HG03108 (cell line): ENCODE measurements around the gene SELENON.

Experiments used
- ATAC-seq: cut with Tn5 transposase; IDR thresholded peaks from one replicate; pipeline ENCODE4 v1.9.1; 2021; ENCODE audit warnings: moderate library complexity; ENCODE audit not compliant: unreplicated experiment

Gene SELENON

GRCh38 chr1:25770541-25771220 lies 29.3 kb upstream of the SELENON start:
- no peak for ATAC-seq

DNA sequence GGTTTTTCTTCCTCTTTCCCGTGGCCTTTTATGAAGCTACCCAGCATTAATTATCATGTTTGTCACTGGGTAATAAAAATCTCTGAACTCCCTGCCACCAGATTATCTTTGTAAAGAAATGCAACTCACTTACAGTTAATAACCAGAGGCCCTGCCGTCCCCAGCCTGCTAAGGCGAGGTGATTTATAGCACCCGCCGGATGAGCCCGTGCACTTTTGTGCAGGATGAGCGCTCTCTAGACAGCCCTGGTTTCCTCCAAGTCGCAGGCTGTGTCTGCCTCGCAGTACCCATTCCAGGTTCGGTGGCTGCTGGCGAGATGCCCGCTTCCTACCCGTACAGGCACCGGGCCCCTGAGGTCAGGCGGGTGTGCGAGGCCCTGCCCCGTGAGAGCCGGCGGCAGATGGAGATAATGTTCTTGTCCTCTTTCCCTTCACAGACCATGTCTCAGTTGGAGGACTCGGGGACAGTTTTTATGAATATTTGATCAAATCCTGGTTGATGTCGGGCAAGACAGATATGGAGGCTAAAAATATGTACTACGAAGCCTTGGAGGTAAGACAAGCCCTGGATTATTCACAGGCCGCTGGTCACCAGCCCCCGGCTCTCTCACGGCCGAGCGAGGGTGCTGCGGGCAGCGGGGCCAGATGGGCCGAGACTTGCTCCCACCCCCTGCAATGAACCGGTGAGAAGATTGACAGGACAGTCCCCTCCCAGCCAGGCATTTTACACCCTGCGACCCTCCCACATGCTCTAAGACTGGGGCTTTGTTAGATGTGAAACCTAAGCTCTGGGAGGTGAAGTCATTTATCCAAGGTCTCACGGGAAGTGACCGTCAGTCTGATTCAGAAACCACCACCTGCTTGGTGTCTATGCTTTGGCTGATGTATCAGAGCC lies 28.5 kb upstream of the SELENON start:
- ATAC-seq, result no peak

DNA sequence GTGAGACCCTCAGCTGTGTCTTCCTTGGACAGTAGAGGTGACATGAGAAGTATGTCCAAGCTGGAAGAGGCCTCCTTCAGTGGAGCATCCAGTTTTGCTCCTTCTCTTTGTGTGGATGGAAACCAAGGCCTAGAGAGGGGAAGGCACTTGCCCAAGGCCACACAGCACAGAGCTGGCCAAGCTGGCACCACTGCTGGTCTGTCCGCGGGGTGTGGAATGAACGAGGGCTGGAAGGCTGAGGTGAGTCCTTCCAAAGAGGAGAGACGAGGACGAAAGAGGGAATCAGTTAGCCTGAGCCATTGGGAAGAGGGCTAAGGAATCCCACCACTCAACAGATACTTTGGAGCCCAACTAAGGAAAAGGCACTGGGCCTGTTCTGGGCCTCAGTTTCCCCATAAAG lies 27.8 kb upstream of the SELENON start:
- no peak for ATAC-seq

DNA sequence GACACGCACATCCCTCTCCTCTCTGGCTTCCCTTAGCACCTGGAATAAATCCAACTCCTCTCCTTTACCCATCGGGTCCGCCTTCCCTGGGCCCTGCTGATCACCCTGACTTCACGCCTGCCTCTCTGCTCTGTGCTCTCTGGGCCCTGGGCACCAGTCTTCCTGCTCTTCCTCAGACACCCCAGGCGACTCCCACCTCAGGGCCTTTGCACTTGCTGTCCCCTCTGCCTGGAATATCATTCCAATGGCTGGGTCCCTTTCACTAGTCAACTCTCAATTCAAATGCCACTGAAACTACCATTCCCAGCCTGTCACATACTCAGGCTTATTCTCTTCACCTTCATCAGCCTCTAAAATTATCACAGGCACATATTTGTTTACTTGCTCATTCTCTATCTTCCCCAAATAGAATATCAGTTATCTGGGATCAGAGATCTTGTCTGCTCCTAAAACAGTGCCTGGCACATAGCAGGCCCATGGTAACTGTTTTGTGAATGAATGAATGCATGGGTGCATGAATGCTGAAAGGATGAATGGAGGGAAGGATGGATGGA lies 27.2 kb upstream of the SELENON start:
- no peak for ATAC-seq

DNA sequence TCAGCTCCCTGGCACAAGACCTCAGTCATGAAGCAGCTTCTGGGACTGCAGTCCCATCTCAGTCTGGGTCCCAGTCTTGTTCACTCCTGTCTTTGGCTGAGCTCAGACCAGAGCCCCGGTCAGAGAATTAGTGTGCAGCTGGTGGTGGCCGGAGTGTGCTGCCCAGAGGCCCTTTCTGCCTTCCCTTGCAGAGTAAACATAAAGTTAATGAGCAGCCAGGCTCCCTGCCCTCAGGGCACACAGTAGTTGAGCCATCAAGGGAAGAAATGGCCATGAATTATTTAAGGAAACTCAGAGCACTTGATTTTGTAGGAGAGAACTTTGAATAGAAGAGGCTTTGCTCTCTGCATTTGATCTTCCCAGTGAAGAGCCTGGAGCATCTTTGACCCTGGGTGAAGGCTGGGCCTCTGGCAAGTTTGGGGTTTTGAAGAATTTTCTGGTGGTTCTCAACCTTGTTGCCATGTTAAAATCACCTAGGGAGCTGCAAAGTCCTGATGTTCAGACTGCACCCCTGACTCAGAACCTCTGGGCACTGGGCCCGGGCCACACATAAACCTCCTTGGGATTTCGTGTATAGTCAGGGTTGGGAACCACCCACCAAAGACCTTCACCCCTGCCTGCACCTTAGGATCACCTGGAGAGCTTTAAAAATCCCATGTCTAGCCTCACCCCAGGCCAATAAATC lies 26.4 kb upstream of the SELENON start:
- ATAC-seq, result no peak

DNA sequence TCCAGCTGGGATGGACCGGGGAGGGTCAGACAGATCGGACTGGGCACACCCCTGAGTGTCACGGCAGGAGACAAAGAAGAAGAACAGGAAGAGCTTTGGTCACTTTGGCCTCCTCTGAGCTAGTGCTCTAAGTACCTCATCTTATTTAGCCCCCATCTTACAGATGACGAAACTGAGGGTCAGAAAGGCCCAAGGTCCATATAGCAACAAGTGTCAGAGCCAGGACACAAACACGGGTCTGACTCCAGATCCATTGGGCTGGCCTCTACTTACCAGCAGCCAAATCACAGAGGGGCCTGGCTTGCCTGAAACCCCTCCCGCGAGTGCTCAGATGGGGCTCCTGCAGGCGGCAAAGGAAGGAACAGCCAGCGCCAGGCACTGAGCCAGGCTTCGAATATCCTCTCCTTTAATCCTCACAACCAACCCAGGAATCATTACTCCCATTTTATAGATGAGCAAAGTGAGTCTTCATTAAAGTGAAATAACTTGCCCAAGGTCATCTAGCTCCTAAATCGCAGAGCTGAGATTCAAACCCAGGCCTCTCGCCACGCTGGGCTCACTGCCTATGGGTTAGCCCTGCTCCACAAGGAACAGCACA lies 25.7 kb upstream of the SELENON start:
- ATAC-seq, result no peak

DNA sequence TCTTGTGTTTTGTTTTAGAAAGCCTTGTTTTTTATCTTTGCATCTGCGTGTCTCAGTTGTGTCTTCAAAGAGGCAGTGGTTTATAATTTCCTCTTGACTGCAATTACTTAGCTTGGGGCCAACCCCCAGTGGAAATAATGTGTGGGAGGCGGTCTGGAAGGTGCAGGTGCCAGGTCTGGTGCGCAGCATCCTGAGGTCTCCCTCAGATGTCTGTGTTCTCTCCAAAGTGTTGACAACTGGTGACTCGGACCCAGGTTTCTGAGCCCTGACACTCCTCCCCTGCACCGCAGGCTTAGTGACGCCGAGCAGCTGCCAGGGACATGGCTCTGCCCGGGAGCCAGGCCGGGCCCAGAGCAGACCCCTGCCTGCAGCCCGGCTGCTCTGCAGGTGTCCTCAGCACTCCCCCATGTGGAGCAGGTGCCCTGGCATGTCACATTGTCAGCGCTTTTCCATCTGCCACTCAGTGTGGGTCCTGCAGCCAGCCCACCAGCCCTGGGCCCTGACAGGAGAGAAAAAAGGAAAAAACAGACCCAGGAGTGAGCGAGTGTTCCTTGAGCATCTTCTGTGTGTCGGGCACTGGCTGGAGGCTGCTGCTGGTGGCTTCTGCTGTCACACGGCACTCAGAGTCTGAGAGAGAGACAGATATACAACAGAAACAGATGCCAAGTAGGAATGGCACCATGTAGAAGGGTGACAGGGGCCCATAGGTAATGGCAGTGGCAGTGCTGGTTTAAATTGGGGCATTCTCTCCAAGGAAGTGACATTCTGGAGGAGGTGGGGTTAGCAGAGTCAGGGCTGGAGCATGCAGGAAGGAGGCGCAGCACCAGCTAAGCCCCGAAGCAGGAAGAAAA lies 24.8 kb upstream of the SELENON start:
- ATAC-seq, result peak; percentile 44

- no peak for ATAC-seq
These were observed 20.6 kb upstream of the SELENON start for GRCh38 chr1:25779388-25779787.

- no peak for ATAC-seq
These were observed 20.1 kb upstream of the SELENON start for GRCh38 chr1:25779894-25780293.

DNA sequence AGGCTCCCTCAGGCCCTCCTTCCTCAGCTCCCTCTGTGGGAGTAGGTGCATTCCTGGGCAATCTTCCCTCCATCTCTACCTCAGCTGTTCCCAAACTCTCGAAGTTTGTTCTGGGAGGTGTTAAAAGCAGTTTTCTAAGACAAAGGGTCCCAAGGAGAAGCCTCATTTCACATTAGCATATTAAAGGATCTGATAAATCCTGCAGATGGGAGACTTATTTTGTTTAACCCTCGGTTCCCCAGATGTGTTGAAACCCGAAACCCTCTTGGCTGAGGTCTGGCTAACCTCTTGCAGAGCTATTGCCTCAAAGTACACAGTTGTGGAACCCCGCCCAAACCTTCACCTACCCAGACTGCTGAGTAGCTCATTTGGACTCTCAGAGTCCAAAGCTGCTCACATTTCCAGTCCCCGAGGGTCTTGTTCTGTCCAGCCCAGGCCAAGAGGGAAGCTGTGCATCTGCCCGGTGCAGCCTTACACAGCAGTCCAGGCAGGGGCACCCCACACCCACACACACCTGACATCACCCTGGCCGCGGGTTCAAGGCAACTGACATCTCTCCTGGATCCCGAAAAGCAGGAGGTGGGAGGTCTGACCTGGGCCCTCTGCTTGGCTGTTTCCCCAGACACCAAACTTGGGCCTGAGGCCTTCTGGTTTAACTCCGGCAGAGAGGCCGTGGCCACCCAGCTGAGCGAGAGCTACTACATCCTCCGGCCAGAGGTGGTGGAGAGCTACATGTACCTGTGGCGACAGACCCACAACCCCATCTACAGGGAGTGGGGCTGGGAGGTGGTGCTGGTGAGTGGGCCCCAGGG lies 19.5 kb upstream of the SELENON start:
- no peak for ATAC-seq

- no peak for ATAC-seq
These were observed 18.9 kb upstream of the SELENON start for GRCh38 chr1:25781130-25781433.

- no peak for ATAC-seq
These were observed 17.3 kb upstream of the SELENON start for GRCh38 chr1:25782608-25783201.

DNA sequence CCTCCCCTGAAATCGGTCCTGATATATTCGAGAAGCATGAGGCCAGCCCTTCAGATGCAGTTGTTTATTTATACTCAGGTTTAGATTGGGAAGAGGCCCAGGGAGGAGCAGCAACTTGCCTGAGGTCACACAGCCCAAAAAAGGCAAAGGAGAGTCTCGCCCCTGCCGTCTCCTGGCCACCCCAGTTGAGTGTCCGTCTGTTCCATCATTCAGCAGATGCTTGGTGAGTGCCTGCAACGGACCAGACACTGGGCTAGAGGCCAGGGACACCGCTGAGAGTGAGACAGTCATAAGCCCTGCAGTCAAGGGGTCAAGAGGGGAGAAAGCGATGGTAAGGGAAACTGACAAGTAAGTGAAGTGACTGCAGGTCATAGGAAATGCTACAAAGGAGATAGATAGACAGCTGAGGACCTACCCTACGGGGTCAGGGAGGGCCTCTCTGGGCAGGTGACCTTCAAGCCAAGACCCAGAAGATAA lies 15.4 kb upstream of the SELENON start:
- no peak for ATAC-seq

DNA sequence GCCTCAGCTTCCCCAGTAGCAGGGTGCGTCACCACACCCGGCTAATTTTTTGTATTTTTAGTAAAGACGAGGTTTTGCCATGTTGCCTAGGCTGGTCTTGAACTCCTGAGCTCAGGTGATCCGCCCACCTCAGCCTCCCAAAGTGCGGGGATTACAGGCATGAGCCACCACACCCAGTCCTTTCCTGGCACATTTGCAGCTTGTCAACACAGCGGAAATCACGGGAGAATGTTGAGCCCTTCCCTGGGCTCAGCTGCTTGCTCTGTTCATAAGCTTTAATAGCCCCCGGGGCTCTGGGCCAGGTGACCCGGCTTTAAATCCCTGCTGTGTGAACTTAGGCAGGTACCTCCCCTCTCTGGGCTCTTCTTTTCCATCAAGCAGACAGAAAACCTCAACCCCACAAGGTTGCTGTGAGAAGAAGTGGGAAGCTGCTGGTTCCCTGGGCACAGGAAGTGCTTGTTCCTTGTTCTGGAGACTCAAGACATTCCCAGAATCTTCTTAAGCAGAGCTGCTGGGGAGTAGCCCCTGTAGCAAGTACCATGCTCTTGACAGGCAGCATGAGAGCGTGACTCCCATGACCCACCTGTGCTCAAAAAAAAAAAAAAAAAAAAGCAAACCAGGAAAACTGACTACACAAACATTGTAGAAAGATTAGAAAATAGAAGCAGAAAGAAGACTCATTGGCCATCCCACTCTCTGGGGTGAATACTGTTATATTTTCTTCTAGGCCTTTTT lies 14.5 kb upstream of the SELENON start:
- no peak for ATAC-seq

GRCh38 chr1:25786887-25787759 lies 12.9 kb upstream of the SELENON start:
- no peak for ATAC-seq

DNA sequence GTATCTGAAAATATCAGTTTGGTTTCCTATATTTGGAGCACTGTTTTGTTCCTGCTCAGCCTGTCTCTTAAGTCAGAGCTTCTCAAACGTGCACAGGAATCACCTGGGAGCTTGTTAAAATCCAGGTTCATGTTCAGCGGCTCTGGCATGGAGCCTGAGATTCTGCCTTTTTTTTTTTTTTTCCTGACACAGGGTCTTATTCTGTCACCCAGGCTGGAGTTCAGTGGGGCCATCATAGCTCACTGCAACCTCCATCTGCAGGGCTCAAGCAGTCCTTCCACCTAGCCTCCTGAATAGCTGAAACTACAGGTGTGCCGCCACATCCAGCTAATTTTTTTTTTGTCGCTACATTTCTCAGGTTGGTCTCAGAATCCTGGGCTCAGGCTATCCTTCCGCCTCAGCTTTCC lies 12.2 kb upstream of the SELENON start:
- ATAC-seq, result no peak

- ATAC-seq, result no peak
These were observed 9.5 kb upstream of the SELENON start for GRCh38 chr1:25790472-25790871.
